ENCODE data around the gene PRODH2. TPM values are rescaled to one million over a fixed set of nuclear protein-coding genes. Genes with fewer than 3 reads are reported as not detected.

The PRODH2 gene
- total RNA-seq, 1 experiment from 2014 or later: not detected

- Histone ChIP-seq H3K79me2 (ENCODE audit: low read depth) (no peaks in the 10 kb centered on the region), H3K27me3 (ENCODE audit: insufficient read depth, low read depth) (no peaks in the 10 kb centered on the region), H3K36me3 (ENCODE audit: low read depth) (no peaks in the 10 kb centered on the region), H3K9me3 (ENCODE audit: insufficient read depth, low read depth) (no peaks in the 10 kb centered on the region), H3K27ac (no peak overlapping the region), H3F3A (ENCODE audit: insufficient read depth, low read depth) (peaks cover 16% of the 10 kb centered on the region; the same call in 1 of the 2 replicates), H4K20me1 (ENCODE audit: insufficient read depth) (no peaks in the 10 kb centered on the region; the same call in 1 of the 2 replicates), H3K4me2 (no peak overlapping the region), H3K9me2 (ENCODE audit: insufficient read depth) (no peaks in the 10 kb centered on the region), H3K4me1 (replicated peaks; ENCODE audit: insufficient read depth) (no peaks in the 10 kb centered on the region), H2AFZ (no peak overlapping the region), H3K4me3 (no peak overlapping the region)
- DNase-seq: no peak
- TF ChIP-seq EZH2 (IDR thresholded peaks at IDR 0.05; ENCODE audit: low read depth) (no peak), CTCF (conservative IDR thresholded peaks at IDR 0.05) (no peak)
- ChIA-PET POLR2A (ENCODE audit: unreplicated experiment) (interaction anchor here (0.5 kb wide), 1 partner anchor 119 kb away, joined by 7 read pairs; the partner anchor contains the start of gene COX6B1), CTCF (no interaction called here)
- BruUV-seq (replicated peaks): no TSS peak
- intact Hi-C loops (cut with micrococcal nuclease; ENCODE audit: unreplicated experiment): no loop called here
These were observed 45.2 kb downstream of the PRODH2 start for GRCh38 chr19:35767288-35768081.

GRCh38 chr19:35766571-35767104, 46.0 kb downstream of the PRODH2 start:
- BruUV-seq (replicated peaks): no TSS peak
- CTCF ChIA-PET: no interaction called here

More at GRCh38 chr19:35766571-35767104, 46.0 kb downstream of the PRODH2 start:
- Histone ChIP-seq H3K9me3 (ENCODE audit: insufficient read depth, low read depth) (no peaks in the 10 kb centered on the region), H3K36me3 (ENCODE audit: low read depth) (no peaks in the 10 kb centered on the region), H4K20me1 (ENCODE audit: insufficient read depth) (no peaks in the 10 kb centered on the region; the same call in 1 of the 2 replicates), H3K4me2 (no peak overlapping the region), H3F3A (ENCODE audit: insufficient read depth, low read depth) (peaks cover 11% of the 10 kb centered on the region; the same call in 1 of the 2 replicates), H3K4me1 (replicated peaks; ENCODE audit: insufficient read depth) (no peaks in the 10 kb centered on the region), H3K9me2 (ENCODE audit: insufficient read depth) (no peaks in the 10 kb centered on the region), H3K79me2 (ENCODE audit: low read depth) (no peaks in the 10 kb centered on the region), H3K27me3 (ENCODE audit: insufficient read depth, low read depth) (no peaks in the 10 kb centered on the region), H2AFZ (no peak overlapping the region), H3K27ac (no peak overlapping the region), H3K4me3 (no peak overlapping the region)
- TF ChIP-seq CTCF (conservative IDR thresholded peaks at IDR 0.05): no peak
- no peak for TF ChIP-seq EZH2 (IDR thresholded peaks at IDR 0.05; ENCODE audit: low read depth)
- POLR2A ChIA-PET (ENCODE audit: unreplicated experiment): no interaction called here
- intact Hi-C loops (cut with micrococcal nuclease; ENCODE audit: unreplicated experiment): no loop called here
- no peak for DNase-seq
